Spleen (tissue), 11 donors: ENCODE data around the gene CEP41. TPM values are rescaled to one million over a fixed set of nuclear protein-coding genes. Genes with fewer than 3 reads are reported as not detected.

Experiments used
- DNase-seq: peaks from one replicate; pipeline ENCODE4 v3.0.0-alpha.2; 2020
- H3K27ac ChIP-seq, 8 donors: fragments of 200-600 bp; sonication (generic) in 7 of 8; 1 replicate in 4 of 8; 2 replicates in 4 of 8; pipeline versions ENCODE4 v1.5.0 to v1.8.0; 2016 to 2021; ENCODE audit warnings: inconsistent platforms in 4 of 8, mild to moderate bottlenecking in 4 of 8, moderate library complexity in 1 of 8
- H3K27me3 ChIP-seq, 7 donors: fragments of 200-600 bp; sonication (generic) in 6 of 7; replicated peaks in 1 of 7; 1 replicate in 4 of 7; 2 replicates in 3 of 7; pipeline versions ENCODE4 v1.5.0 to v1.8.0; 2016 to 2021; ENCODE audit warnings: inconsistent platforms in 3 of 7, mild to moderate bottlenecking in 1 of 7
- H3K36me3 ChIP-seq, 6 donors: fragments of 200-600 bp; sonication (generic) in 5 of 6; 1 replicate in 4 of 6; 2 replicates in 2 of 6; pipeline versions ENCODE4 v1.5.0 to v1.8.0; 2016 to 2021; ENCODE audit warnings: inconsistent platforms in 2 of 6
- H3K4me1 ChIP-seq, 6 donors: fragments of 200-600 bp; sonication (generic) in 5 of 6; 1 replicate in 3 of 6; 2 replicates in 3 of 6; pipeline versions ENCODE4 v1.5.0 to v1.8.0; 2016 to 2021; ENCODE audit warnings: inconsistent platforms in 3 of 6
- H3K4me3 ChIP-seq, 8 donors: fragments of 200-600 bp; sonication (generic) in 7 of 8; 1 replicate in 4 of 8; 2 replicates in 4 of 8; pipeline versions ENCODE4 v1.5.0 to v1.8.0; 2016 to 2021; ENCODE audit warnings: inconsistent platforms in 4 of 8, mild to moderate bottlenecking in 4 of 8, moderate library complexity in 2 of 8
- H3K9me3 ChIP-seq, 8 donors: fragments of 200-600 bp; sonication (generic) in 7 of 8; 1 replicate in 4 of 8; 2 replicates in 4 of 8; pipeline versions ENCODE4 v1.5.0 to v1.8.0; 2016 to 2021; ENCODE audit warnings: inconsistent platforms in 4 of 8
- CTCF ChIP-seq, 11 experiments: fragments of 200-600 bp in 7 of 11; fragments of 450-650 bp in 4 of 11; sonication (generic) in 4 of 11; IDR thresholded peaks in 8 of 11; conservative IDR thresholded peaks in 3 of 11; 1 replicate in 7 of 11; 2 replicates in 4 of 11; pipeline versions ENCODE4 v1.4.0 to v1.8.0; 2016 to 2021; ENCODE audit warnings: antibody characterized with exemption in 11 of 11, inconsistent platforms in 4 of 11, mild to moderate bottlenecking in 1 of 11
- POLR2A ChIP-seq, 3 donors: fragments of 450-650 bp; IDR thresholded peaks; one replicate each; pipeline ENCODE4 v1.5.1; 2017; ENCODE audit warnings: antibody characterized with exemption in 3 of 3, mild to moderate bottlenecking in 1 of 3
- POLR2AphosphoS5 ChIP-seq, 3 donors: sonication (generic); formaldehyde crosslinking; IDR thresholded peaks; one replicate each; pipeline ENCODE4 v1.5.1; 2017; ENCODE audit warnings: antibody characterized with exemption in 3 of 3
- WGBS, 5 donors: extraction: QIAGEN DNeasy Blood & Tissue Kit in 3 of 5; methylation state at CpG; one replicate each; pipeline versions ENCODE4 v1.1.5 to v1.1.7; 2013 to 2018; 5-methylcytosine and 5-hydroxymethylcytosine counted together
- intact Hi-C: fragments of 100-400 bp; cut with DNase I; formaldehyde crosslinking; loops from one replicate; pipeline ENCODE4 v1.15.0; 2023; ENCODE audit warnings: low total_unique reads
- polyA plus RNA-seq, 3 donors: library from polyadenylated mRNA; stranded (reverse); fragments of 200-250 nt; gene quantifications; one replicate each; pipeline ENCODE4 v1.2.1, GENCODE V29; 2013
- total RNA-seq, 7 donors: library from RNA; depleted of rRNA in 3 of 7; stranded (reverse); fragments of >200 nt in 3 of 7; fragmentation: NEBNext Ultra II Directional in 4 of 7; extraction: Animal tissue kit (Norgen Biotek cat#: 25700) in 4 of 7; gene quantifications; one replicate each; pipeline versions ENCODE4 v1.1.0 to v1.2.1, GENCODE V29; 2016 to 2021
- donor health status: healthy with polysubstance abuse.
- donor health status: DM: no; HTN: no; CAD: no; lungs with moderate emphysema.
- donor health status: DM: no; HTN: no; CAD: no.
- donor health status: Bipolar disorder and iron deficiency.
- donor health status: healthy.
- donor health status: DM: no; HTN: no; CAD: no.
- donor health status: DM: yes; HTN: yes; CAD: no.

CEP41 gene
- total and polyA plus RNA-seq, 10 donors = 2.3 to 19.3 (median 12.5) TPM

GRCh38 chr7:130430841-130431666 lies 9.8 kb downstream of the CEP41 start:
- Histone ChIP-seq H3K4me1 (peaks cover 7 to 53% (median 21%) of the 10 kb centered on the region in 6 donors), H3K27me3 (no peaks in the 10 kb centered on the region), H3K4me3 (peak overlapping the region in 2 of 8 donors; percentile 3 to 11), H3K27ac (peak overlapping the region in 6 of 8 donors; percentile 24 to 57 (median 48)), H3K36me3 (no peaks in the 10 kb centered on the region), H3K9me3 (no peaks in the 10 kb centered on the region)
- no peak for TF ChIP-seq CTCF (IDR thresholded peaks at IDR 0.05 in 8 of 11, conservative IDR thresholded peaks at IDR 0.05 in 3 of 11)
- TF ChIP-seq POLR2AphosphoS5 (IDR thresholded peaks at IDR 0.05) = no peak
- no peak for TF ChIP-seq POLR2A (IDR thresholded peaks at IDR 0.05)
- intact Hi-C loops = no loop called here
- no peak for DNase-seq
- 48 to 65% (median 61%) methylated on average over 5 of the region's 5 CpGs for WGBS, 5 donors

DNA sequence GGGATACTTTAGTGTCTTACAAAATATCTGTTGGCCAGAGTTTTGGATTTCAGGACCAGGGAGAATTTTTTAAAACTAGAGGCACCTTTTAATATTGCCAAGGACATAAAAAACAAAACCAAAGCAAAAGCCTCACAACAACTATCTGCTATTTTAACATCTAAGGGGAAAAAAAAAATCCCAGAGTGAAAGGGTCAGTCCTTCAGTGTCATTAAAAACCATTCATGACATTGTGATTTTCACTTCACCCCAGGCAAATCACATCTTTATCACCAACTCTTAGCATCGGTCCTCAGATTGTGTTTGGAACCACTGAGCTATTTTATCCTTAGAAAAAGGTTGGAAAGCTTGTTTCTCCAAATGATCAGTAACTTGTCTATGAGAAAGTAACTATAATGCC lies 10.7 kb downstream of the CEP41 start:
- 50 to 71% (median 65%) methylated on average over 1 of the region's 1 CpG for WGBS, 5 donors
- H3K27me3 ChIP-seq = no peaks in the 10 kb centered on the region
- DNase-seq = no peak
- TF ChIP-seq POLR2AphosphoS5 (IDR thresholded peaks at IDR 0.05) (no peak), CTCF (IDR thresholded peaks at IDR 0.05 in 8 of 11, conservative IDR thresholded peaks at IDR 0.05 in 3 of 11) (no peak), POLR2A (IDR thresholded peaks at IDR 0.05) (no peak)
- peaks cover 7 to 49% (median 21%) of the 10 kb centered on the region in 6 donors for H3K4me1 ChIP-seq
- H3K9me3 ChIP-seq = no peaks in the 10 kb centered on the region
- no peaks in the 10 kb centered on the region for H3K36me3 ChIP-seq
- peak overlapping the region in 1 of 8 donors; percentile 11 for H3K4me3 ChIP-seq
- H3K27ac ChIP-seq = peak overlapping the region in 6 of 8 donors; percentile 3 to 57 (median 44)
- intact Hi-C loops = no loop called here

DNA sequence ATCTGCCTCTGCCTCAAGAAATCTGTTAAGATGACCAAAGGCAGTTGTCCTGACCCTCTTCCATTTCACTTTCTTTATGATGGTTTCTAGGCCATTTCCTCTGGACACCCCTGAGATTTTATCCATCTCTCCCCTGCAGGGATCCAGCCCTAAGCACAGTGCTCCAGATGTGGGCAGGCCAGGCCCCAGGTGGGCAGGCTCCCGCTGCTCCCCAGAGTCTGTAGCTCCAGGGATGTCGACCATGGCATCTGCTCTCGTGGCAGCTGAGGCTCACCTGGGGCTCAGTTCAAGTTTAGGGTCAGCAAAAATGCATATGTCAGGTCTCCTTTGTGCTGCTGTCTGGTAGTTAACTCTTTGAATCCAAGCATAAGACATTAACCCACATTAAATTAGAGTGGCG lies 11.8 kb downstream of the CEP41 start:
- intact Hi-C loops = no loop called here
- no peak for DNase-seq
- no peak overlapping the region for H3K27ac ChIP-seq
- H3K9me3 ChIP-seq = no peaks in the 10 kb centered on the region
- H3K27me3 ChIP-seq = no peaks in the 10 kb centered on the region
- H3K36me3 ChIP-seq = no peaks in the 10 kb centered on the region
- TF ChIP-seq POLR2A (IDR thresholded peaks at IDR 0.05) (no peak), CTCF (IDR thresholded peaks at IDR 0.05 in 8 of 11, conservative IDR thresholded peaks at IDR 0.05 in 3 of 11) (no peak)
- H3K4me3 ChIP-seq = no peak overlapping the region
- H3K4me1 ChIP-seq = peaks cover 7 to 46% (median 21%) of the 10 kb centered on the region in 6 donors
- 91 to 95% (median 93%) methylated on average over 4 of the region's 4 CpGs for WGBS, 5 donors

GRCh38 chr7:130426564-130426963 lies 14.3 kb downstream of the CEP41 start:
- Histone ChIP-seq H3K4me1 (peaks cover 0 to 24% (median 11%) of the 10 kb centered on the region in 6 donors), H3K27me3 (no peaks in the 10 kb centered on the region), H3K4me3 (no peak overlapping the region), H3K9me3 (no peaks in the 10 kb centered on the region), H3K27ac (no peak overlapping the region), H3K36me3 (no peaks in the 10 kb centered on the region)
- TF ChIP-seq POLR2A (IDR thresholded peaks at IDR 0.05) (no peak), POLR2AphosphoS5 (IDR thresholded peaks at IDR 0.05) (no peak)
- WGBS, 5 donors = 41 to 57% (median 46%) methylated on average over 4 of the region's 4 CpGs
- no peak for DNase-seq
- intact Hi-C loops = no loop called here
